ENCODE results near the gene RNF169.

RNF169 gene

DNA sequence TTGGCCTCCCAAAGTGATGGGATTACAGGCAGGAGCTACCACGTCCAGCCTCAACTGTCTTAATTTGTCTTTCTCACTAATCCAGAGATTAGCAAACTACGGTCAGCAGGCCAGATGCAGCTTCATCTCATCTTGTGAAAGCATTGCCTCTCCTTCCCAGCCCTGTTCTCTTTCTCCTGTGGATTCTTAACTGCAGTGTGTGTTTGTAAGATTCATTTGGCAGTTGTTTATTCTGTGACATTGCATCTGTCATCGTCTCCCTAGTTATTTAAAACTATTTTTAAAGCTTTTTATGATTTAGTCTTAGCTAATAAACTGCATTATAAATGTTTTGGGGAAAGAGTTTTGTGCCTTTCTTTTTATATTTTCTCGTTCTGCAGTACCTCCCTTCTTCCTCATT, 29.2 kb downstream of the RNF169 start:
- no peak for DNase-seq (ENCODE audit: low read depth)

DNA sequence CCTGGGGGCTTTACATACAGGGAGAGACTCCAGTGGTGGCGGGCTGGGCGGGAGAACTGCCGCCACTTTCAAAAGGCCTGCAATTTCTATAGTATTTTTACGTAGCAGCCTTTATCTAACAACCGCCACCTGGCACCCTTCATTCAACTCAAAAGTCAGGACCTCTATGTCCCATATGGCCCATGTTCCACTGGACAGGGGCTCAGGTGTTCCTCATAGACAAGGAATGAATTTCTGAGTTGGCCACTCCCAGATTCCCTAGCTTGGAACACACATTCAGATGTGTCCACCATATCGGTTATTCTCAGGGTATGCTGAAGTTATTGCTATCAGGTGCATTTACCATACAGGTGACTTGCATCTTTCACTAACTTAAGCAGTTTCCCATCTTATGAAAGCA, 29.9 kb downstream of the RNF169 start:
- DNase-seq (ENCODE audit: low read depth) = no peak
- no peak for TF ChIP-seq CTCF (IDR thresholded peaks at IDR 0.05; ENCODE audit: low read depth, low read length, missing control alignments)
- no peak overlapping the region for H3K4me3 ChIP-seq (ENCODE audit: low read depth, low read length)

More for the DNA sequence above, 29.2 kb downstream of the RNF169 start:
- TF ChIP-seq CTCF (IDR thresholded peaks at IDR 0.05; ENCODE audit: low read depth, low read length, missing control alignments) = no peak
- no peak overlapping the region for H3K4me3 ChIP-seq (ENCODE audit: low read depth, low read length)

DNA sequence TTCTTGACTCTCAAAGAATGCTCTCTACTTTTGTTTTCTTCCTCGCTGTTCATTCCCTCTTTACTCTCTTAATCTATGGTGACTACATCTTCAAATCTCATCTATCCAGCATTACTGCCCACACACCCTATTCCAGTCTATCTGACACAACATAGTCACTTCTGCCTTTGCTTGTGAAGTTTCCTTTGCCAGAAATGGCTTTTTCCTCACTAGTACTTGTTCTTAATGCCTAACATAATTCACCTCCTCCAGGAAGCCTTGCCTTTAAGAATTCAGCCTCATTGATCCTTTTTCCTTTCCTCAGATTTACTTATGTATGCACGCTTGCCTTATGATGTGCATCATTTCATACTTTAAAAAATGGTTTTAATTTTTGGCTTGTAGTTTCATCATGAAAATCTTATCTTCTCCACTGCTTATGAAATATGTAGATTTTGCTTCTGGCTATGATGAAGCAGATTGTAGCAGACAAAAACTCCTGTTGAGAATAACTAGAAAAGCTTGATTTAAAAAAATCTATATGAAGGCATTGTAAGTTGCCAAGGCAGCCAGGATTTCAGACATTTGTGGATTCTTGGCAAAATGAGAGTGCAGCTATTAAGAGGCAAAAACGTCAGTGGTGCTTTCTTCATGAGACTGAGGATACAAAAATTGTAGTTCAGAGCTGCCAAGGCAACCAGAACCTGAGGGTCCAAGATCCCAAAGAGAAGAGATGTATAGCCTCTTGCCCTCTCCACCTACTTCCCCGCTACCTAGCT, 31.8 kb downstream of the RNF169 start:
- TF ChIP-seq CTCF (IDR thresholded peaks at IDR 0.05; ENCODE audit: low read depth, low read length, missing control alignments) = no peak
- no peak for DNase-seq (ENCODE audit: low read depth)
- H3K4me3 ChIP-seq (ENCODE audit: low read depth, low read length) = no peak overlapping the region

DNA sequence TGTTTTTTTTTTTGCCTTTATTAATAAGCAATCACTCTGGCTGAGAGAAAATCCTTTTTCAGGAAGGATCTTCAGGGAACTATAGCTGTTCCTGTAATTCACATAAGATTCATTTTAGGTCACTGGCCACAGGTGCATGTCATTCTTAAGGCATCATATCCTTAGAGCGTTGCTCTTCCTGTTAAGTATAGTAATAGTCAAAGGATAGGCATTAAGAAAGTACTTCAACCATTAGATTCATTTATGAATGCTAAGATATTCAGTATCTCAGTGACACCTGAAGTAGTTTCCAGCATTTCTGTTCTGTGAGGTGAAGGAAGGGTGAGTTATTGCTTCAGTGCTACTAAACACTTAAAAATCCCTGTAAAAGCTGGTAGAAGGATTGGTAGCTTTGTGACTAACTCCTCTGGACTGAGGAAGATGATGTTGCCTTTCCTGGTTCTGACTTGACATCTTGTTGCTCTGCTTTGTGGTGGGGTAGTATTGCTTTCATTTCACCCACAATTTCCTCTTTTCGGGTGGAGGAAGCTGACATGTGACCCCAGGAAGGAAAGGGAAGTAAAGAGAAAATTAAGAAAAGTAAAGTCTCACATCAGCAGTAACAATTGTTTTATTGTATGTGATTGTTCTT, 34.7 kb downstream of the RNF169 start:
- peak; percentile 63 for DNase-seq (ENCODE audit: low read depth)
- H3K4me3 ChIP-seq (ENCODE audit: low read depth, low read length) = no peak overlapping the region
- no peak for TF ChIP-seq CTCF (IDR thresholded peaks at IDR 0.05; ENCODE audit: low read depth, low read length, missing control alignments)

DNA sequence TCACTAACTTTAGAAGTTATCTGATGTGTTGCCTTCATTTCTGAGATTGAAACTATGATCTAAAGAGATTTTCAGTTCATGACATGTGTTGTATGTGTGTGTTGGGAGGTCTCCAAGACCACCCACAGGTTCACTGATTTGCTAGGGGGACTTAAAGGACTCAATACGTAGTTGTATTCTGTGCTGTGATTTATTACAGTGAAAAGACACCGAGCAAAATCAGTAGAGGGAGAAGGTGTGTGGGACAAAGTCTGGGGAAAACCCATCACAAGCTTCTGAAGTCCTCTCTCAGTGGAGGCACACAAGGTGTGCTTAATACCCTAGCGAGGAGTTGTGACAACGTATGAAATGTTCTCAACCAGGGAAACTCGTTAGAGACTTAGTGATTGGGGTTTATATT, 35.6 kb downstream of the RNF169 start:
- no peak for TF ChIP-seq CTCF (IDR thresholded peaks at IDR 0.05; ENCODE audit: low read depth, low read length, missing control alignments)
- H3K4me3 ChIP-seq (ENCODE audit: low read depth, low read length) = no peak overlapping the region
- no peak for DNase-seq (ENCODE audit: low read depth)

DNA sequence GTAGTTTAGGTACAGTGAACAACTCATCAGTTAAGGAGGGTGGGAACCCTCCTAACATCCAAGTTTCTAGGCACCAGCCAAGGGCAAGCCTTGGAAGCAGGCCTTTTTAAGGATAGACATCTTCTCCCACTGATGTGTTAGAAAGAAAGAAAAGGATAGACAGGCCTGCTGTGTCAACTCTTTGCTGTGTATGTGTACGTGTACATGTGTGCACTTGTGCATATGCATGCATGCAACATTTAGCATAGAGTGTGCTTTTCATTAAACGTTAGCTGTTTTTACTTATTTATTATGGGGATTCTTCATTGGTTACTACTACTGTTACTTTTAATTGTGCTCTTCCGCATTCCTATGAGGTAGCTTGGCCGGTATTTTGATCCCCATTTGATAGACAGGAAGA, 36.1 kb downstream of the RNF169 start:
- TF ChIP-seq CTCF (IDR thresholded peaks at IDR 0.05; ENCODE audit: low read depth, low read length, missing control alignments) = no peak
- DNase-seq (ENCODE audit: low read depth) = no peak
- no peak overlapping the region for H3K4me3 ChIP-seq (ENCODE audit: low read depth, low read length)

DNA sequence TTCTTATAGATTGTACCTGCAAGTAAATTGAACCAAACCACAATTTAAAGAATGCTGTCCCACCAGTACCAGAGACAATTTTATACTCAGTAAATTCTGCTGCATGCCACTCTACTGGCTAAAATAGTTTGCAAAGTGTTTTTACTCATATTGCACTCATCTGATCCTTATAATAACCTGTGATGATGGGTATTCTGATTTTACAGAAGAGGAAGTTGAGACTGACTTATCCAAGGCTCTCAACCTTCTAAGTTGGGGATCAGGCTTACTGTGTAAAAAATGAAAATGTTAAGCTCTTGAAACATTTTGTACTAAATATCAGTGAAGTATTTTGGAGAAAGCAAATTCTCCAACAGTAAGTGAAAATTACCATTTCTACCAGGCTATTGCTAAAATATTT, 37.9 kb downstream of the RNF169 start:
- DNase-seq (ENCODE audit: low read depth) = no peak
- no peak overlapping the region for H3K4me3 ChIP-seq (ENCODE audit: low read depth, low read length)
- no peak for TF ChIP-seq CTCF (IDR thresholded peaks at IDR 0.05; ENCODE audit: low read depth, low read length, missing control alignments)
